Astrocyte (in vitro differentiated cells and primary cell): ENCODE data around the gene ADGRG6.

ENCODE experiments used
- CTCF ChIP-seq: IDR thresholded peaks from 2 replicates; pipeline ENCODE4 v1.5.1; 2011; ENCODE audit warnings: low read depth, mild to moderate bottlenecking, inconsistent platforms, low read length, moderate library complexity; ENCODE audit not compliant: insufficient read depth
- EZH2 ChIP-seq: IDR thresholded peaks from 2 replicates; pipeline ENCODE4 v1.6.1; 2012; ENCODE audit warnings: mild to moderate bottlenecking, low read length, inconsistent platforms; ENCODE audit not compliant: insufficient read depth

- TF ChIP-seq CTCF (no peak), EZH2 (no peak)
Observed at GRCh38 chr6:142341855-142342330, 40.1 kb downstream of the ADGRG6 start.
